Gastroesophageal sphincter (tissue), 4 donors: ENCODE measurements around the gene ATAD2B. TPM values are rescaled to one million over a fixed set of nuclear protein-coding genes. Genes with fewer than 3 reads are reported as not detected.

ENCODE experiments used
- ATAC-seq: fragments of 150-250 bp; one replicate; pipeline ENCODE4 v1.9.1; 2016; ENCODE audit warnings: mild to moderate bottlenecking, moderate library complexity
- H3K27ac ChIP-seq, 4 donors: fragments of 200-600 bp; sonication (generic) in 3 of 4; 1 replicate in 3 of 4; 2 replicates in 1 of 4; pipeline ENCODE4 v1.5.1; 2016 to 2019
- H3K27me3 ChIP-seq: fragments of 200-600 bp; sonication (generic); one replicate; pipeline ENCODE4 v1.5.1; 2019
- H3K36me3 ChIP-seq, 2 donors: fragments of 200-600 bp; sonication (generic); one replicate each; pipeline ENCODE4 v1.5.1; 2019; ENCODE audit warnings: control low read depth in 1 of 2
- H3K4me1 ChIP-seq, 3 donors: fragments of 200-600 bp; sonication (generic); 1 replicate in 2 of 3; 2 replicates in 1 of 3; pipeline ENCODE4 v1.5.1; 2016 to 2019; ENCODE audit warnings: control low read depth in 2 of 3
- H3K4me3 ChIP-seq, 2 donors: fragments of 200-600 bp; sonication (generic); one replicate each; pipeline ENCODE4 v1.5.1; 2019; ENCODE audit warnings: mild to moderate bottlenecking in 1 of 2, moderate library complexity in 1 of 2
- H3K9me3 ChIP-seq, 3 donors: fragments of 200-600 bp; sonication (generic); one replicate each; pipeline ENCODE4 v1.5.1; 2017 to 2019; ENCODE audit warnings: control low read depth in 2 of 3
- EP300 ChIP-seq: sonication (generic); formaldehyde crosslinking; IDR thresholded peaks from one replicate; pipeline ENCODE4 v1.6.1; 2017; ENCODE audit warnings: antibody characterized with exemption, mild to moderate bottlenecking
- POLR2A ChIP-seq, 2 donors: fragments of 450-650 bp; IDR thresholded peaks; one replicate each; pipeline ENCODE4 v1.6.1; 2017; ENCODE audit warnings: antibody characterized with exemption in 2 of 2, mild to moderate bottlenecking in 2 of 2, moderate library complexity in 1 of 2
- POLR2AphosphoS5 ChIP-seq: sonication (generic); formaldehyde crosslinking; IDR thresholded peaks from one replicate; pipeline ENCODE4 v1.6.1; 2017; ENCODE audit warnings: antibody characterized with exemption
- WGBS, 2 donors: methylation state at CpG; one replicate each; pipeline ENCODE4 v1.1.5; 2018; ENCODE audit warnings: low coverage in 1 of 2; 5-methylcytosine and 5-hydroxymethylcytosine counted together
- total RNA-seq, 4 donors: library from RNA; depleted of rRNA; stranded (reverse); fragments of >200 nt; gene quantifications; one replicate each; pipeline ENCODE4 v1.1.0, GENCODE V29; 2016
- TF ChIP-seq, protein P1 (sequence below), 4 experiments: fragments of 200-600 bp in 2 of 4; fragments of 450-650 bp in 2 of 4; sonication (generic) in 1 of 4; IDR thresholded peaks; one replicate each; pipeline ENCODE4 v1.5.1; 2017 to 2019; ENCODE audit warnings: antibody characterized with exemption in 4 of 4, mild to moderate bottlenecking in 2 of 4, moderate library complexity in 2 of 4

Gene ATAD2B
- total RNA-seq, 4 donors from 2014 or later, result 10.4 to 36.1 (median 16.8) TPM

DNA sequence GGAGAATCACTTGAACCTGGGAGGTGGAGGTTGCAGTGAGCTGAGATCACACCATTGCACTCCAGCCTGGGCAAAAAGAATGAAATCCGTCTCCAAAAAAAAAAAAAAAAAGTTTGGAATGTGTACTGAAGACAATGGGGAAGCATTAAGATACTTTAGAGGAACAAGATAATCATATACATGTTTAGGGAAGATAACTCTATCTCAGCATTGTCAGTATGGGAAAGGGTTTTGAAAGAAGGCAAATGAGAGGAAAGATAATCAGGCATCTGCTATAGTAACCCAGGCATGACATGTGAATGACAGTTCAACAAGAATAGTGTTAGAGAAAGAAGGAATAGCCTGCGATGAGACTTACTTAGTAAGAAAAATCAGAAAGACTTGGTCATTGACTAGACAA lies 112.0 kb downstream of the ATAD2B start:
- ATAC-seq, result no peak
- Histone ChIP-seq H3K27me3 (no peaks in the 10 kb centered on the region), H3K4me1 (no peaks in the 10 kb centered on the region), H3K4me3 (no peak overlapping the region), H3K36me3 (peaks cover 0 to 14% of the 10 kb centered on the region in 2 donors), H3K9me3 (no peaks in the 10 kb centered on the region), H3K27ac (no peak overlapping the region)
- TF ChIP-seq EP300 (no peak), POLR2A (IDR thresholded peaks at IDR 0.05) (no peak), POLR2AphosphoS5 (no peak)
- TF ChIP-seq, protein P1, sequence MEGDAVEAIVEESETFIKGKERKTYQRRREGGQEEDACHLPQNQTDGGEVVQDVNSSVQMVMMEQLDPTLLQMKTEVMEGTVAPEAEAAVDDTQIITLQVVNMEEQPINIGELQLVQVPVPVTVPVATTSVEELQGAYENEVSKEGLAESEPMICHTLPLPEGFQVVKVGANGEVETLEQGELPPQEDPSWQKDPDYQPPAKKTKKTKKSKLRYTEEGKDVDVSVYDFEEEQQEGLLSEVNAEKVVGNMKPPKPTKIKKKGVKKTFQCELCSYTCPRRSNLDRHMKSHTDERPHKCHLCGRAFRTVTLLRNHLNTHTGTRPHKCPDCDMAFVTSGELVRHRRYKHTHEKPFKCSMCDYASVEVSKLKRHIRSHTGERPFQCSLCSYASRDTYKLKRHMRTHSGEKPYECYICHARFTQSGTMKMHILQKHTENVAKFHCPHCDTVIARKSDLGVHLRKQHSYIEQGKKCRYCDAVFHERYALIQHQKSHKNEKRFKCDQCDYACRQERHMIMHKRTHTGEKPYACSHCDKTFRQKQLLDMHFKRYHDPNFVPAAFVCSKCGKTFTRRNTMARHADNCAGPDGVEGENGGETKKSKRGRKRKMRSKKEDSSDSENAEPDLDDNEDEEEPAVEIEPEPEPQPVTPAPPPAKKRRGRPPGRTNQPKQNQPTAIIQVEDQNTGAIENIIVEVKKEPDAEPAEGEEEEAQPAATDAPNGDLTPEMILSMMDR (IDR thresholded peaks at IDR 0.05), result no peak
- 75% methylated on average over 2 of the region's 2 CpGs; no CpG with 5 or more reads in 1 of the 2 donors for WGBS, 2 donors

DNA sequence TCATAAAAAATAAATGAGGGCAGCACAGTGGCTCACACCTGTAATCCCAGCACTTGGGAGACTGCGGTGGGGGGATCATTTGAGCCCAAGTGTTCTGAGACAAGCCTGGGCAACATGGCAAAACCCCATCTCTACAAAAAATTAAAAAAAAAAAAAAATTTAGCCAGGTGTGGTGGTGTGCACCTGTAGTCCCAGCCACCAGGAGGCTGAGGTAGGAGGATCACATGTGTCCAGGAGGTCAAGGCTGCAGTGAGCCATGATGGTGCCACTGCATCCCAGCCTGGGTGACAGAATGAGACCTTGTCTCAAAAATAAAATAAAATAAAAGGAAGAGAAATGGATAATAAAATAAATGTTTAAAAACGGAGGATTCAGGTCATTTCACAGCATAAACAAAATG lies 113.5 kb downstream of the ATAD2B start:
- TF ChIP-seq POLR2AphosphoS5 (no peak), POLR2A (IDR thresholded peaks at IDR 0.05) (no peak), EP300 (no peak)
- TF ChIP-seq, protein P1 (IDR thresholded peaks at IDR 0.05), result no peak
- ATAC-seq, result no peak
- no peak overlapping the region for H3K4me3 ChIP-seq
- H3K27ac ChIP-seq, result no peak overlapping the region
- H3K27me3 ChIP-seq, result no peaks in the 10 kb centered on the region
- 75 to 95% methylated on average over 1 to 2 of the region's 2 CpGs for WGBS, 2 donors
- no peaks in the 10 kb centered on the region for H3K4me1 ChIP-seq
- H3K9me3 ChIP-seq, result no peaks in the 10 kb centered on the region
- H3K36me3 ChIP-seq, result peaks cover 0 to 20% of the 10 kb centered on the region in 2 donors

DNA sequence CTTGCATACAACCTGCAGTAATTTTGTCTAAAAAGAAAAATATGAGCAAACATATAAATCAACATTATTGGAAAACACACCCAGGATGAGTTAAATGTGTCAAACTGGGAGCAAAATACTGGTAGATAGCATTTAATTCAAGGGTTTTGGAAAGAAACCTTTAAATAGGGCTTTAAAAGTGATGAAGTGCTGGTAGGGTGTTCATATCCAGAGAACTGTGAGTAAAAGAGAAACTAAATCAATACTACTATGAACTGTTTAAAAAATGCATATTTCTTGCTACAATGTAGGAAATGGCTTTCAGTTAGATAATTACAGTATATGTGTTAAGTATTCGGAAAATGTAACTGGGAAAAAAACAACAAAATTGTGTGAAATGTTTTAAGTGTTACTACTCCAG lies 117.8 kb downstream of the ATAD2B start:
- ATAC-seq, result no peak
- no peaks in the 10 kb centered on the region for H3K27me3 ChIP-seq
- WGBS, 2 donors, result 86 to 93% methylated on average over 1 of the region's 1 CpG
- no peak overlapping the region for H3K27ac ChIP-seq
- H3K9me3 ChIP-seq, result no peaks in the 10 kb centered on the region
- peaks cover 0 to 2% (median 0%) of the 10 kb centered on the region in 3 donors for H3K4me1 ChIP-seq
- peaks cover 0 to 21% of the 10 kb centered on the region in 2 donors for H3K36me3 ChIP-seq
- H3K4me3 ChIP-seq, result no peak overlapping the region
- TF ChIP-seq, protein P1 (IDR thresholded peaks at IDR 0.05), result no peak
- TF ChIP-seq POLR2AphosphoS5 (no peak), EP300 (no peak), POLR2A (IDR thresholded peaks at IDR 0.05) (no peak)

DNA sequence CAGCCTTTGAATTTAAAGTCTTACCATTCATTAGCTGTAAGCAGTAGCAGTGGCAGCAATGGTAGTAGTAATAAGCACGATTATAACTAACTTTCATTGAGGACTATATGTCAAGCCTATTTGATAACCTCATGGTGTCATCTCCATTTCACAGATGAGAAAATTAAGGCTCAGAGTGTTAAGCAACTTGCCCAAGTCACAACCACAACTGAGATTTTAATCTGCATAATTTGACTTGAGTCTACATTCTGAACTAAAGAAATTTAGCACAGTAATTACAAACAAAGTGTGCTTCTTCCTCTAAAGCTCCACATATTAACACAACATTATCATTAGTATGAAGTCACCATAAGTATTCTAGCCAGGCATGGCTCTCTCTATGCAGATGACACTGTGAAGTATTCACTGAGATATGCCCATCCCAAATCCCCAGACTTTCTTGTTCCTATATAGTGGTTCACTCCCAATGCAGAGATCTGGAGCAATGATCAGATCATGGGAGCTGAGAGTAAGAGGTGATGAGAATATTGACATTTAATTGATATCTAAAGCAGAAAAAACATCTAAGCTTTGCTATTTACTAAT lies 120.2 kb downstream of the ATAD2B start:
- Histone ChIP-seq H3K4me1 (peaks cover 3 to 26% (median 8%) of the 10 kb centered on the region in 3 donors), H3K9me3 (no peaks in the 10 kb centered on the region), H3K4me3 (no peak overlapping the region), H3K36me3 (peaks cover 0 to 21% of the 10 kb centered on the region in 2 donors), H3K27me3 (no peaks in the 10 kb centered on the region), H3K27ac (no peak overlapping the region)
- WGBS, 2 donors, result 92 to 100% methylated on average over 1 of the region's 1 CpG
- ATAC-seq, result no peak
- TF ChIP-seq EP300 (no peak), POLR2AphosphoS5 (no peak), POLR2A (IDR thresholded peaks at IDR 0.05) (no peak)
- TF ChIP-seq, protein P1 (IDR thresholded peaks at IDR 0.05), result no peak

DNA sequence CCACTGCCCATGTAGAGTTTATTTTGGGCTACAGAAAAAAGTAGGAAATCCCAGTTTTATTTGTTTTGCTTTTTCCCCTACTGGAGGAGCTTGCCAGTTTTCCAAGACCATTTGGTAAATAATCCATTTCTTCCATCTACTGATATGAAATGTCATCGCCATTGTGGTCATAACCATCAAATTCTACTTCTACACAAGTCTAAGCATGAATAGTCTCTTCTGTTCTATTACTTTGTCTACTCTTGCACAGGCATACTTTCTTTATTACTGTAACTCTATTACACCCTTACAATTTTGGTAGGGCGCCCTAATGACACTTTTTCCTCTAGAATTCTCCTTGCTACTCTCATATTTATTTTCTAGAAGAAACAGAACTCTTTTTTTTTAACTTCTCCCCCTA lies 120.7 kb downstream of the ATAD2B start:
- no peak overlapping the region for H3K4me3 ChIP-seq
- 87 to 92% methylated on average over 1 to 2 of the region's 2 CpGs for WGBS, 2 donors
- ATAC-seq, result no peak
- H3K27me3 ChIP-seq, result no peaks in the 10 kb centered on the region
- H3K36me3 ChIP-seq, result peaks cover 0 to 21% of the 10 kb centered on the region in 2 donors
- no peak for TF ChIP-seq POLR2A (IDR thresholded peaks at IDR 0.05)
- no peak for TF ChIP-seq POLR2AphosphoS5
- no peak for TF ChIP-seq EP300
- TF ChIP-seq, protein P1 (IDR thresholded peaks at IDR 0.05), result no peak
- peaks cover 3 to 31% (median 8%) of the 10 kb centered on the region in 3 donors for H3K4me1 ChIP-seq
- H3K9me3 ChIP-seq, result no peaks in the 10 kb centered on the region
- no peak overlapping the region for H3K27ac ChIP-seq
